Measurements from ENCODE around the gene C17orf75.
"Not testable (repeated sequence)": the region's sequence is repeated elsewhere in the genome, so short reads cannot be mapped to it uniquely, and the experiment has no call there.

C17orf75 gene, protein sequence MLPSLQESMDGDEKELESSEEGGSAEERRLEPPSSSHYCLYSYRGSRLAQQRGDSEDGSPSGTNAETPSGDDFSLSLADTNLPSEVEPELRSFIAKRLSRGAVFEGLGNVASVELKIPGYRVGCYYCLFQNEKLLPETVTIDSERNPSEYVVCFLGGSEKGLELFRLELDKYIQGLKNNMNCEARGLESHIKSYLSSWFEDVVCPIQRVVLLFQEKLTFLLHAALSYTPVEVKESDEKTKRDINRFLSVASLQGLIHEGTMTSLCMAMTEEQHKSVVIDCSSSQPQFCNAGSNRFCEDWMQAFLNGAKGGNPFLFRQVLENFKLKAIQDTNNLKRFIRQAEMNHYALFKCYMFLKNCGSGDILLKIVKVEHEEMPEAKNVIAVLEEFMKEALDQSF

DNA sequence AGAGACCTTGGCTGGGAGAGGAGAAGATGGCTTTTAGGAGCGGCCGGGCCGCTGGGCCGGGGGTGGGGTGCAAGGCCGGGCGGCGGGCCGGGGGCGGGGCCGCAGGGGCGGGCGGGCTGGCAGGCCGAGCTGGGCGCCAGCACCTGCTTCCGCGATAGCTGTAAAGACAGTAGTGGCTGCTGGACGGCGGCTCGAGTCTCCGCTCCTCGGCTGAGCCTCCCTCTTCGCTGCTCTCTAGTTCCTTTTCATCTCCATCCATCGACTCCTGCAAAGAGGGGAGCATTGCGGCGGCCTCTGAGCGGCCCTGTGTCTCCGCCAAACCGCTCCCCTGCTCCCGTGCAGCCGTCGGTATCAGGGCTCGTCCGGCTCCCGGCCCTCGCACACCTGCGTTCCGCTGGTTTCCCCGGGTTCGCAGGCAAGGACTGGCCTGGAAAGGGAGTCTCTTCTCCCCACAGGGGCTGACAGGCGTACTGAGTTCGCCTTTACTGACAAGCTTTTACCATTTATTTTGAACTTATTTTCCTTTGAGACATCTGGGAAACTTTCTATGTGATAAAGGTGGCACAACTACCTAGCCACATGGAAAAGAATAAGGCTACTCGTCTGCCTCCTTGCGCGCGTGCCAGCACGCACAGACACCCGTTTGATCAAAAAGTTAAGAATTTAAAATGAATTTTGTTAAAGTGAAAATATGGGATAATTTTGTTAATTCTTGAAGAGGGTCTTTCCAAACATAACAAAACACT lies at the start of gene C17orf75:
TSS of gene C17orf75 (minus strand) at position 317 of the 746 bp plus-strand sequence. CDS start at position 283, 34 bp downstream.
- DNase-seq: peak; percentile 80

DNA sequence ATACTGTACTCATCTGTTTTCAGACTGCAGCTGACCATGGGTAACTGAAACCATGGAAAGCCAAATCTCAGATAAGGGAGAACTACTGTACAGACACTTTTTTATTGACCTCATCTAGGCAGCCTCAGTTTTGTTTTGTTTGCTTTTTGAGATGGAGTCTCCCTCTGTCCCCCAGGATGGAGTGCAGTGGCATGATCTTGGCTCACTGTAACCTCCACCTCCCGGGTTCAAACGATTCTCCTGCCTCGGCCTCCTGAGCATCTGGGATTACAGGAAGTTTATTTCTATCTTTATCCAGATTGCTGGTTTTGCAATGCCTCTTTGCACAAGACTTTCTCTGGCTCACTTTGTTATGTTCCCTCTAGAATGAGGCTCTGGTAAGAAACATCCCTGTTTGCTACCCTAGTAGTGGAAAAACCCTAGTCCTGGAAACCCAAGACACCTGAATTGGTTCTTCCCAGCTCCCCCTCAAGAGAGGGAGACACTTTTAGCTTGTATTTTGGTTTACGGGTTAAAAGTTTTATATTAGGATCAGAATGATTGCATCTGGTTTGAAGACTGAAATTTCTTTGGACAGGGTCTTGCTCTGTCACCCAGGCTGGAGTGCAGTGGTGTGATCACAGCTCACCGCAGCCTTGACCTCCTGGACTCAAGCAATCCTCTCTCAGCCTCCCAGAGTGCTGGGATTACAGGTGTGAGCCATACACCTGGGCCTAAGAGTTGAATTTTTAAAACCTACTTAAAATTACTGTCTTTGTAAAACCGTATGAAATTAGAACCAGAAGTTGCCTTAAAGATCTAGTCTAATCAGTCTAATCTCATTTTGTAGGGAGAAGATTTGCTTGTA lies 46.9 kb upstream of the C17orf75 start:
- DNase-seq: no peak

DNA sequence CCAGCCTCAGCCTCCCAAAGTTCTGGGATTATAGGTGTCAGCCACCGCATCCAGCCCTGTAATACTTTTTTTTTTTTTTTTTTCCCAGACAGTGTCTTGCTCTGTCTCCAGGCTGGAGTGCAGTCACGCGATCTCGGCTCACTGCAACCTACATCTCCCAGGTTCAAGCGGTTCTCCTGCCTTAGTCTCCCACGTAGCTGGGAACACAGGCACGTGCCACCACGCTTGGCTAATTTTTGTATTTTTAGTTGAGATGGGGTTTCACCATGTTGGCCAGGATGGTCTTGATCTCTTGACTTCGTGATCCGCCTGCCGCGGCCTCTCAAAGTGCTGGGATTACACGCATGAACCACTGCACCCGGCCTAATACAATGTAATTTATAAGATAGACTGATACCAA lies 46.2 kb upstream of the C17orf75 start:
- not testable (repeated sequence) for DNase-seq

DNA sequence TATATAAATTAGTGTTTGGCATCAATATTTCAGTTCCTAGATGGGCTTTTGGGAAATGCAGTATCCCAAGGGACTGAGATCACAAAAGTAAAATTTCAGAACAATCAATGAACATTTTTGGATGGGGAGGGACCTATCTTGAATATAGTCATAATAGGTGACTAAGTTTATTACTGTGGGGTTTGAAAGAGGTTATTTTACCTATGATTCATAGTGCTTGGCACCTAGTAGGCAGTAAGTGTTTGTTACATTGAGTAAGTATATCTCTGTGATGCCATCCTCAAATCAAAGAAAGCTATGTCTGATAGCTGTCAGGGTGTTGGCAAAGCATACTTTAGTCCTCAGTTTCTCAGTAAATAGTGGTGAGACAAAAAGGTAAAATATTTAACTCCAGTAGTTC lies 44.9 kb upstream of the C17orf75 start:
- DNase-seq: no peak

DNA sequence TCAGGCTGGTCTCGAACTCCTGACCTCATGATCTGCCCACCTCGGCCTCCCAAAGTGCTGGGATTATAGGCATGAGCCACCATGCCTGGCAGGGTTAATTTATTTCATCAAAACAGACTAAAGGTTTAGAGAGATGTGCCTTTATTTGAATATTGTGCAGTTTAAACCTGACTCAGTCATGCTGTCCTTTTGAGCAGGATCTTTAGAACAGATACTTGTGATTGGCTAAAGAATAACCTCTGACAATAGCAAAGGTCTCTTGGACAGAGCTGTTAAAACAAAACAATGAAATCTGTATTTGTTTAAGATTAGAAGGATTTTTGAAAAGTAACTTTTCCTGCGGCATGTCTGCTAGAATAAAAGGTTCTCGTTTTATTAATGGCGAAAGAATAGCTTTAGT lies 44.0 kb upstream of the C17orf75 start:
- no peak for DNase-seq

DNA sequence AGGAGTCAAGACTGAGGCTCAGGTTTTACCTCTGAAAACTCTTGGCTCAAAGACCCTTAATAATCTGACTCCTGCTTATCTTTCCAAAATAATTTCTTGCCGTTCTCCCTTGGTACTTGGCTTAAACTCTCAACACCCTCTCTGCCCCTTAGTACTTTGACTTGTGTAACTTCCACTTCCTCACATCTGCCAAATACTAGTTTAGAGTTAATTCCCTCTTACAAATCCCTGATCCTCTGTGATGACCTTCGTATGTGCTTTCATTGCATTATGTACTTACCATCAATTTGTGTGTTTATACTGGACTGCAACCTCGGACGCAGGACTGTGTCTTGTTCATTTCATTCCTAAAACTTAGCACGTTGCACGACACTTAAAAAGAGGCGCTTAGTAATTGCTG lies 43.1 kb upstream of the C17orf75 start:
- DNase-seq: no peak

DNA sequence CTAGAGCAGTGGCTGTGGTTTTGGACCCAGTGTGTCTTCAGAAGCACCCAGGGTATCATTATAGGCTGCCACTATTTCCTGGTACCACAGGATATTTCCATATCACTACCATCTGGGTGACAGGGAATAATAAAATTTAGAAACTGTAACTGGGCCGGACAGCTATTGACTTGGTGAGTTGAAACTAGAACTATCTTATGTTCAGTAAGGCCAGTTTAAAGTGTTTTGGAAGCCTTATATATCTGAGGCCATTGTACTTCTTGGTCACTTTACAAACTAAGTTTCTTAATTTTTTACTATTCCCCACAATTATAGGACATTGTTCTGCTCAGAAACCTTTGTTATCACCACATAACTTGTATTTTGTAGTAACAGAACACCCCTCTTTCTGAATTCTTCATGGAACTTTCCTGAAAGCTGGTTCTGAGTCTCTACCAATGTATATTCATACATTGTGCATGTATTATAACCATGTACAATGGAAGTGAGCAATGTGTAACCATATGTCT lies 42.0 kb upstream of the C17orf75 start:
- no peak for DNase-seq

DNA sequence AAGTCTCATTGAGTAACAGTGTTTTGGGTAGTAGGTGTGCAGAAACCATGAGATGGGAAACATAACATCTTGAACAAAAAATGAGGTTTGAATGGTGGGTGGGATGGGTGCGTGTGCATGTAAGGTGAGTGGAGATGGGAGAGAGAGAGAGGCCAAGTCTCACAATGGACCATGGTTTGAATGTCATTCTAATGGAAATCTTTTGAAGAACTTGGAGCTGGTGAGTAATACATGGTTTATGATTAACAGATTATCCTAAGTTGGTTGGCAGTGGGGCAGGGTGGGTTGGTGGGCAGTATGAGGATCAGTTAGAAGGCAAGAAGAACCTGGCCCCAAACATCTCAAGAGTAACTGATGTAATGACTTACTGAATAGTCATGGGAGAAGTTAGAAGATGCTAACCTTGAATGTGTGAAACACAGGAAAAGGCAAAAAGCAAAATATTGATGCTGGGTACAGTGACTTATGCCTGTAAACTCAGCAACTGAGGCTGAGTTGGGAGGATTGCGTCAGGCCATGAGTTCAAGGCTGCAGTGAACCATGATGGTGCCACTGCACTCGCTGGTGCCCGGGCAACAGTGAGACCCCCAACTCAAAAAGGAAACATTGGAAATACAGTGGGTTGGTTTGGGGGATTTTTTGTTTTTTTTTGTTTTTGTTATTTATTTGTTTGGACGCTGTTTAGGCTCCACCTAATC lies 40.7 kb upstream of the C17orf75 start:
- no peak for DNase-seq

DNA sequence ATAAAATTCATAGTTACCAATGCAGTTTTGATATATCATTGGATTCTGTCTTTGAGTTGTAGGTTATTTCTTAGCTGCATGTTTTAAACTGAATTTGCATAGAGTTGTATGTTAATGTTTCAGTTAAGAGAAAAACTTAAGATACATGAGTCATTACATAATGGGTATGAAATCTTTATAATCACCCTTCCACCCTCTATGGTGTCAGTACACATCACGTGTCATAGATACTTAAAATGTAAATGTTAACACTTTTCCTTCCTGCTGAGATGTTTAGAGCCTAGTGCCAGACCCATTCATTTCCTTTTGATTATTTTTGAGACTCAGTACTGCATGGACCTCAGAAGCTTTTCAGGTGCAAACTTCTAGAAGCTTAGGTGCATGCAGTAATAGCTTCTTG lies 28.5 kb upstream of the C17orf75 start:
- no peak for DNase-seq

DNA sequence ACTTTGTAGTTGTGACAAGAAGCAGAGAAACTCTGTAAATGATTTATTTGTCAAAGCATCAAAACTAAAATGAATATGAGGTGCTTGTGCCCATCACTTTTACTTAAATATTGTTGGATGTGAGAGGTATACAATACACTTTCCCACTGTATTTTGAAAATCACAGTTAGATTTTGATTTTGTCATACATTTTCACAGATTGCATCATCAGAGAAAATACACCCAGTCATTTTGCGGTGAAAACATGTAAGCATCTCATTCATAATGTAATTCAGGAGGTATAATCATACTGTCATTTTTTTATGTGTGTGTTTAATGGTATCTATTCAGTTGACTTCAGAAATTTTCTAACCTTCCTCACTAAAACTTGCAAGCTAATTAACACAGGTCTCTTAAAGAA lies 19.3 kb upstream of the C17orf75 start:
- no peak for DNase-seq

DNA sequence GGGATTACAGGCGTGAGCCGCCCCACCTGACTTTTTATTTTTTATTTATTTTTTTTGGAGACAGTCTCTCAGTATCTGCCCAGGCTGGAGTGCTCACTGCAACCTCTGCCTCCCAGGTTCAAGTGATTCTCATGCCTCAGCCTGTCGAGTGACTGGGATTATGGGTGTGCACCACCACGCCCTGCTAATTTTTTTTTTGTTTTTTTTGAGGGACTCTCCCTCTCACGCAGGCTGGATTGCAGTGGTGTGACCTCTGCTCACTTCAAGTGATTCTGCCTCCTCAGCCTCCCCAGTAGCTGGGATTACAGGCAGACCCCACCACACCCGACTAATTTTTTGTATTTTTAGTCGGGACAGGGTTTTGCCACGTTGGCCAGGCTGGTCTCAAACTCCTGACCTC lies 15.6 kb upstream of the C17orf75 start:
- no peak for DNase-seq

DNA sequence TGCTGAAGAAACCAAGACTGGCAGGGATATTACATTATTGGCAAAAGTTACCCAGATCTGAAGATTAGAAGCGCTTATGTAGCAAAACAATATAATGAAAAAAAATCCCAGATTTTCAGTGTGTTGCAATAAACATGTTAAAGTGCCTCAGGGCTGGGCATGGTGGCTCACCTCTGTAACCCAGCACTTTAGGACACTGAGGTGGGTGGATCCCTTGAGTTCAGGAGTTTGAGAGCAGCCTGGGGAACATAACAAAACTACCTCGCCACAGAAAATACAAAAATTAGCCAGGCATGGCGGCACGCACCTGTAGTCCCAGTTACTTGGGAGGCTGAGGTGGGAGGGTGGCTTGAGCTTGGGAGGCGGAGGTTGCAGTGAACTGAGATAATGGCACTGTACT lies 14.8 kb upstream of the C17orf75 start:
- no peak for DNase-seq

DNA sequence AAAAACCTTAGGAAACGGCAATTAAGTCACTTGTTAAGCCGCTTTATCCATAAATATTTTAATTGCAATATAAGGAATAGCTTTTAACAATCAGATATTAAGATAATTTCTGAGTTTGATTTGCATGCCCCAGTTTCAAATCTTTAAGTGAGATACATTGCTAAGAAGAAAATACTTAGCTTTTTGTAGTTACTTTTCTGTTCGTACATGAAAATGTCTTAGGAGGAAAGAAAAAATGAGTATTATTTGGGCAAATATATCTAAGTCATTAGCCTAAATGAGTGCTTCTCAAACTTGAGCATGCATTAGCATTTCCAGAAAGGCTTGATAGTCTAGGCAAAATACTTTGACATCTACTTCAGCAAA lies 14.4 kb upstream of the C17orf75 start:
- DNase-seq: no peak

DNA sequence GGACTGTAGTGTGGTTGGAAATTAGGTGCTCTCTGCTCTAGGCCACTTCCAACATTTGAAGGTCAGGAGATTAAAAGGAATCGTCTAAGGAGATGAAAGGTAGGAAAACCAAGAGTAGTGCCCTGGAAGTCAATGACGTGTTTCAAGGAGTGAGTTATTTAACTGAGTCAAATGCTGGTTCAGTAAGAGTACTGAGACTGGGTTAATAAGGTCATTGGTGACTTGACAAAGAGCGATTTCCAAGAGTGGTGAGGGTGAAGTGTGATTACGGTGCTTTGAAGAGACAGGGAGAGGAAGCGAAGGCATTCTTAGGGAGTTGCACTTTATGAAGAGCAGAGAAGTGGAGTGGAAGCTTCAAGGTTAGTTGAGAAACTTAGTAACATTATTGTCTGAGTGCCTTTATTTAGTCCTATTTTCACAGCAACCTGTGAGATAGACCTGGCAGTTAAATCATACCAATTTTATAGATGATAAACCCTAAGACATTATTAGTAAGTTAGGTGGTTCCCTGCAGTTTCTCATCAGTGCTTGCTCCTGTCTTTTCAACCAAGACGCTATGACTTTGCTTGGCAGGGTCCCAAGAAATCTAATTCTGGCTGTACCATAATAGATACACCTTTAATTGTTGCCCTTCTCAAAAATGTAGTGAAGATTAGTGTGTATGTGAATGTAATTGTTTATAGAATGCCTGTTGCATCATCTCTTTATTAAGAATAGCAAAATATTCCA lies 13.8 kb upstream of the C17orf75 start:
- no peak for DNase-seq

DNA sequence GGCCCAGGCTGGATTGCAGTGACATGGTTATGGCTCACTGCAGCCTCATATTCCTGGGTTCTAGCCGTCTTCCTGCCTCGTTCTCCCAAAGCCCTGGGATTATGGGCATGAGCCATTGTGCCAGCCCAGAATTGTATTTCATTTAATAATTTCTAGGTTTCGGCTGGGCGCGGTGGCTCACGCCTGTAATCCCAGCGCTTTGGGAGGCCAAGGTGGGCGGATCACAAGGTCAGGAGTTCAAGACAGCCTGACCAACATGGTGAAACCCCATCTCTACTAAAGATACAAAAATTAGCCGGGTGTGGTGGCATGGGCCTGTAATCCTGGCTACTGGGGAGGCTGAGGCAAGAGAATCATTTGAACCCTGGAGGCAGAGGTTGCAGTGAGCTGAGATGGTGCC lies 10.8 kb upstream of the C17orf75 start:
- not testable (repeated sequence) for DNase-seq

DNA sequence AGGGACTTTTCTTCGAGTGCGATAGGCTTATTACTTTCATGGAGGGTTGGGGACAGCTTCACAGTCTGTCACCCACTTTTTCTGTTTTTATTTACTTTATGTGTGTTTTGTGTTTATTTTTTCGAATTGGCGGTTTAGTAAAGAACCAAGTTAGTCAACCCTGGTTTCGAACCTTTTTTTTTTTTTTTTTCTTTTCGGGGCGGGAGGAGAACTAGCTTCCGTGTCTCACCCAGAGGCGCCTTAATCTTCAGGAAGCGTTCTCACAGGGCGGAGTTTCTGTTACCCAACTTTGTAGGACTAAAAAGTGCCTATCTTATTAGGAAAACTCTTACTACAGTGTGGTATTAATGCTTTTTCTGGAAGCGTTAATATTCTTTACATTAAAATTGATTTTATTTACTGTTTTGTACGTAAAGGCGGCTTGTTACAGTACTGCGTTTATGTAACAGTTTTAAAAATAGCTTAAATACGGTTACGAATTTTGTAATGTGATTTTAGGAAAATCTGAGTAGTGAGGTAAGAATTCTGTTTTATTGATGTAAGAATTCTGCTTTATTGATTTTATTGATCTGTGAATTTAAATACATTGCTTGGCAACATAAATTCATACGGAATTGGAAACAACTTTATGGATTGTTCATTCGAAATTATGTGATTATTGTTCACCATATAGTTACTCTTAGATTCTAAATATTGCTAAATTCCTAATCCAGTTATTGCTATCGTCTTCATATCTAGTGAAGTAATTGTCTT lies 8.9 kb upstream of the C17orf75 start:
- peak; percentile 52 for DNase-seq

DNA sequence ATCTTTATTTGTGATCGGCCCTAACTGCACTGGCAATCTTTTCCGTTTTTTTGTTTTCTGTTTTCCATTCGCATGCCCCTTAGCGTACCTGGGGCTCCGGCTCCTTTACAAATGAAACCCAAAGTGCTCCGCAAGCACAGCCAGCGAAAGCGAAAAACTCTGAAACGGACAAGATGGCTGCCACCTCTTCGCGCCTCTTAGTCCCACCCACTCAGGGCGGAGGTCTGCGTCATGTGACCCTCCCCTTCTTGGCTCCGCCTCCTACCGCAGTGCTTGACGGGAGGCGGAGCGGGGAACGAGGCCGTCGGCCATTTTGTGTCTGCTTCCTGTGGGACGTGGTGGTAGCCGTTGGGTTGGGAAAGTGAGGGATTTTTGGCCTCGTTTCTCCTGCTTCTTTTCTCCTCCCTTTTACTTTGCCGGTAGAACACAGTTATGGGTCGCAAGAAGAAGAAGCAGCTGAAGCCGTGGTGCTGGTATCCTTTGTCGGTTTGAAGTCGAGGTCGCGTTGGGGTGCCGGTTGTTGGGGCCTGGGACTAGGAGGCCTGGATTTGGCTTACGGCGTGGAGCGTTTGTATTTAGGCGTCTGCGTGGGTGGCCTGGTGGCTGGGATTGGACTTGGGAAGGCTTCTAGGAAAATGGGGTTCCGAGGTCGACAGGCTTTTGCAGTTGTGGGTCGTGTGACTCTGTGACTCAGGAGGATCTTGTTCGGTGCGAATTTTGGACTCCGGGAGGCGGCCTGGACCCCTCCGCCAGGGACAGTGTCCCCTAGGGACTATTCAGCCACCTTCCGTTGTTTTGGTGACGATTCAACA lies 8.1 kb upstream of the C17orf75 start, which contains the start of gene ZNF207:
TSS of gene ZNF207 (plus strand) at position 304 of the 812 bp plus-strand sequence. CDS start at position 433, 129 bp downstream.
- peak; percentile 96 for DNase-seq

DNA sequence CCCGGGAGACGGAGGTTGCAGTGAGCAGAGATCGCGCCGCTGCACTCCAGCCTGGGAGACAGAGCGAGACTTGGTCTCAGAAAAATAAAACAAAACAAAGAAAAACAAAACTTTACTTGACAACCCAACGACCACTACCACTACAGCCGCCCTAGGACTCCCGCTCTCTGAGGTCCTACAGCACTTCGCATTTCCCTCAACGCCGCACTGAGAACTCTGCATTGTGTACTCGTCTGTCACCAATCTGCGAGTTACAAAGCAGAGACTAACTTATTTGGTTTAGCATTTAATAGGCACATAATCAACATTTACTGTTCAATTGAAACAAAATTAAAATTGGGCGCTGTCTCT lies 7.5 kb upstream of the C17orf75 start:
- peak; percentile 21 for DNase-seq

DNA sequence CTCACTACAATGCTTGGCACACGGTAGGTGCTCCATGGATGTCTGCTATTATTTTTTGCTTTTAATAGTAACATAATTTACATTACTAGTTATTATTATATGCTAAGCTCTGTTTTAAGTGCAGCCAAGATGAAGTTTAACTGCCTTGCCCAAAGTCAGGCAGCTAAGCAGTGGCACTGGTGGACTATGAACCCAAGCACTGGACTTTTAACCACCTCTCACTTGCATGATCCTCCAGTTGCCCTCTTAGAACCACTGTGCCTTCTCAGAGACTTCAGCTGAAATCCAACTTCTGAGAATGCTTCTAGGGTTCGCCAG lies 6.5 kb upstream of the C17orf75 start:
- DNase-seq: no peak

DNA sequence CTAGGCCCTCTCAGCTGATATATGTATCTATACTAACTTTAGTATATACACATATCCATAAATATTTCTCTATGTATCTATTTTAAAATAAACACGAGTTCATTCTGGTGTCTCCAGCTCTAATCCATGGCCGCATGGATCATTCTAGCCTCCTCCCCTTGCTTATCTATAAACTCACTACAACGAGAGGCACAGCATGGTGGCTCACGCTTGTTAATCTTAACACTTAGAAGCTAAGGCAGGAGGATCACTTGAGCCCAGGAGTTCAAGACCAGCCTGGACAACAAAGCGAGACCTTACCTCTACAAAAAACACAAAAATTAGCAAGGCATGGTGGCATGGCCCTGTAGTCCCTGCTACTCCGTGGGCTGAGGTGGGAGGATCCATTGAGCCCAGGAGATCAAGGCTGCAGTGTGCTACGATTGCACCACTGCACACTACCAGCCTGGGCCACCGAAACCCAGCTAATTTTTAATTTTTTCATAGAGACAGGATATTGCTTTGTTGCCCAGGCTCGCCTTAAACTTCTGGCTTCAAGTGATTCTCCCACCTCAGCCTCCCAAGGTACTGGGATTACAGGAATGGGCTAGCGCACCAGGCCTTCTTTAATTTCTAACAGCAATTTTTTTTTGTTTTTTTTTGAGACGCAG lies 4.1 kb upstream of the C17orf75 start:
- no peak for DNase-seq
